SKM-1 (cell line): ENCODE measurements around the gene CCDC177.

ENCODE experiments used
- DNase-seq: peaks from one replicate; lab custom pipeline; 2025; ENCODE audit not compliant: unreplicated experiment; lab: John Stamatoyannopoulos, UW

Gene CCDC177

GRCh38 chr14:69574263-69574953, at the start of gene CCDC177:
Gene CCDC177 (minus strand): TSS chr14:69574871. CDS start chr14:69573622, 1,249 bp downstream.
- no peak for DNase-seq

- DNase-seq: no peak
Observed at GRCh38 chr14:69624136-69624535, 49.5 kb upstream of the CCDC177 start.

GRCh38 chr14:69620981-69621380, 46.3 kb upstream of the CCDC177 start:
- no peak for DNase-seq

GRCh38 chr14:69620211-69620611, 45.5 kb upstream of the CCDC177 start:
- peak; percentile 9 for DNase-seq

GRCh38 chr14:69619012-69619411, 44.3 kb upstream of the CCDC177 start:
- DNase-seq: no peak

- no peak for DNase-seq
Observed at GRCh38 chr14:69617796-69618195, 43.1 kb upstream of the CCDC177 start.

GRCh38 chr14:69616408-69616773, 41.7 kb upstream of the CCDC177 start:
- DNase-seq: no peak

GRCh38 chr14:69615496-69616407, 41.1 kb upstream of the CCDC177 start:
- peak; percentile 24 for DNase-seq

- no peak for DNase-seq
Observed at GRCh38 chr14:69615121-69615495, 40.4 kb upstream of the CCDC177 start.

- DNase-seq: peak; percentile 46
Observed at GRCh38 chr14:69614592-69614991, 39.9 kb upstream of the CCDC177 start.

GRCh38 chr14:69613312-69614073, 38.8 kb upstream of the CCDC177 start:
- no peak for DNase-seq

- DNase-seq: no peak
Observed at GRCh38 chr14:69612783-69613130, 38.1 kb upstream of the CCDC177 start.

GRCh38 chr14:69612014-69612782, 37.5 kb upstream of the CCDC177 start:
- no peak for DNase-seq

- DNase-seq: peak; percentile 25
Observed at GRCh38 chr14:69611172-69612013, 36.7 kb upstream of the CCDC177 start, which contains the start of gene SUSD6. Gene SUSD6 (plus strand): TSS chr14:69611596. CDS start chr14:69658593, 46,997 bp downstream.

- DNase-seq: no peak
Observed at GRCh38 chr14:69610874-69611171, 36.2 kb upstream of the CCDC177 start.

- DNase-seq: no peak
Observed at GRCh38 chr14:69610020-69610873, 35.6 kb upstream of the CCDC177 start.

GRCh38 chr14:69606258-69607184, 31.9 kb upstream of the CCDC177 start:
- DNase-seq: no peak

- no peak for DNase-seq
Observed at GRCh38 chr14:69605738-69606137, 31.1 kb upstream of the CCDC177 start.
